Dedifferentiated amniotic fluid mesenchymal stem cell (primary cell): Measurements from ENCODE around the gene PIGU.

Experiments used
- DNase-seq: peaks from one replicate; pipeline ENCODE4 v3.0.0-alpha.2; 2016; ENCODE audit errors: extremely low spot score

PIGU gene

DNA sequence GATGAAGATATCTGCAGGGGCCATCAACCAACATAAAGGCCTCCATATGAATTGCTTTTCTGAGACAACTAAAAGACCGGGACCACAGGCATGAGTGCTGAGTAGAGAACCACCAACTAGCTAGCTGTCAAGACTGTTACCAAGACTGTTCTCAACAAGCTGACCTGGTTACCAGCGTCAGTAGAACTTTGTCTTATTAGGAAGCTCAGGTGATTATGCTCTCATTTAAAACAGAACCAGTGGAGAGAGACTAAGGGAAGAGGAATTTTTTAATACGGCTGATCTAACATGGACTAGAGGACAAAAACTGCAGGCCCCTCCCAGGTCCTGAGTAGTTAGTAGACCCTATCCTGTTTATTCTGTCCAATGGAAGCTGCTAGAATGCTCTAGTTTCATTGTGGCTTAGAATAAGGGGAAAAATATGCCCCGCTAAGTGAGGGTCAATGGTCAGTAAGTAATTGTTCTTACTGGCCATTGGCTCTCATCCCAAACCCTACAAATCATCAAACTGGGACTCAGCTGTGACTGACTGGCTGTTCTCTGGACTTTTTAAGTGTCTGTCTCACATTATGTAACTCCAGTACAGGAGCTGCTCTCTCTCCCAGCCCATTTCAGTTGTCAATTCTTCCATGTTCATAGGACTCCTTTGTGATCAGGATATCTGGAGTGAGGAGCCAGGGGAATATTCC, 164.5 kb downstream of the PIGU start:
- no peak for DNase-seq

- DNase-seq, result no peak
These were observed 165.0 kb downstream of the PIGU start for GRCh38 chr20:34511891-34512265.

DNA sequence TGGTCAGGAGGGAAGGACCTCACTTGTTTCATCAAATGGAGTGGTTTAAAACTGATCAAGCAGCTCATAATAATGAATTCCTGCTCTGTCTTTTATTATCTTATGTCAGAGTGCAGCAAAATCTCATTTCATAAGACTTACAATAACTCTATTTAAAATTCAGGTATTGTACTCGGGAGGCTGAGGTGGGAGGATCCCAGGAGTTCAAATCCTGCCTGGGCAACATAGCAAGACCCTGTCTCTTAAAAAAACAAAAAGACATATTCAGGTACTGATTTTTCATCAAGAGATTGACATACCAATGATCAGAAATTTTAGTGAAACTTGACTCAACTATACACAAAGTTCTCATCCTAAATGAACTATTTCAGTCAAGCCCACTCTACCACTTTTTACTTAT, 166.3 kb downstream of the PIGU start:
- no peak for DNase-seq
